HTR-8/SVneo (cell line): ENCODE measurements around the gene OR6K6.

ENCODE experiments used
- DNase-seq: peaks from one replicate; pipeline ENCODE4 v3.0.0; 2011; ENCODE audit warnings: low spot score, mixed read lengths; ENCODE audit not compliant: insufficient read length
- FAIRE-seq: peaks from 2 replicates; lab custom pipeline; 2011; peaks lifted over from hg19 to GRCh38; lab: Jason Lieb, UNC

OR6K6 gene

DNA sequence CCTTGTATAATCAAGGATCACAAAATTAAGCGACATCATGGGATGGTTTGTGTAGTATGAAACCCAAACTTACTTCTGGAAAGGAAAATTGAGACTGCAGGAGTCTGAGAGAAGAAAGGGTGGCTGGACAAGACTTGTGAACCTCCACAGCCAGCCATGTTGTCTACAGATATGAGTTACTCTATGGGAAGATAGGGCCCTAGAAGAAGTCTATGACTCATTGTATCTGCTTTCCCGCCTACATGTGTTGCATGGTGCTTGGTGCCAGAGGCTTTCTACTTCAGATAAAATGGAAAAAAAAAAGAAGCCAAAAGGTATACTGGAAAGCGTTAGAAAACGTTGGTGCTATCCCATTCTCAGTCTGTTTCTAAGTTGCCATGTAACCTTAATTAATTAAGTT, 45.2 kb downstream of the OR6K6 start:
- no peak for DNase-seq
- no peak for FAIRE-seq

- DNase-seq, result no peak
- no peak for FAIRE-seq
These were observed 46.0 kb downstream of the OR6K6 start for GRCh38 chr1:158800526-158800925.

GRCh38 chr1:158801396-158801795, 46.9 kb downstream of the OR6K6 start:
- DNase-seq (no peak), FAIRE-seq (no peak)

GRCh38 chr1:158803678-158804077, 49.2 kb downstream of the OR6K6 start:
- no peak for FAIRE-seq
- DNase-seq, result no peak
